CD8-positive, alpha-beta memory T cell (primary cell): ENCODE results near the gene ERFE. TPM values are rescaled to one million over a fixed set of nuclear protein-coding genes. Genes with fewer than 3 reads are reported as not detected.

ENCODE experiments used
- CTCF ChIA-PET: fragments of 350-600 bp; sonication (Branson Sonifier 250); formaldehyde crosslinking; loops from one replicate; lab custom pipeline; 2021; ENCODE audit warnings: antibody characterized with exemption; lab: Charles Lee
- POLR2A ChIA-PET: fragments of 350-600 bp; sonication (Branson Sonifier 250); formaldehyde crosslinking; loops from one replicate; lab custom pipeline; 2021; ENCODE audit warnings: antibody characterized with exemption; lab: Charles Lee
- DNase-seq, 5 donors: peaks; one replicate each; pipeline versions ENCODE4 v3.0.0 to v3.0.0-alpha.2; 2020 to 2022; ENCODE audit warnings: mixed read lengths in 1 of 5
- H3K27ac ChIP-seq: one replicate; pipeline ENCODE4 v1.7.0; 2013; ENCODE audit warnings: low read depth, mild to moderate bottlenecking, low read length, moderate library complexity
- H3K27me3 ChIP-seq: 2 replicates; pipeline ENCODE4 v1.7.0; 2013; ENCODE audit warnings: low read length, mild to moderate bottlenecking; ENCODE audit not compliant: insufficient read depth, poor library complexity, severe bottlenecking
- H3K36me3 ChIP-seq: 2 replicates; pipeline ENCODE4 v1.7.0; 2013; ENCODE audit warnings: mild to moderate bottlenecking, low read length, moderate library complexity; ENCODE audit not compliant: insufficient read depth
- H3K4me1 ChIP-seq: 2 replicates; pipeline ENCODE4 v1.7.0; 2013; ENCODE audit warnings: mild to moderate bottlenecking, low read length, moderate library complexity; ENCODE audit not compliant: insufficient read depth
- H3K4me3 ChIP-seq: 2 replicates; pipeline ENCODE4 v1.7.0; 2013; ENCODE audit warnings: mild to moderate bottlenecking, low read length
- H3K9me3 ChIP-seq: 2 replicates; pipeline ENCODE4 v1.7.0; 2013; ENCODE audit warnings: mild to moderate bottlenecking, low read length
- H3K27ac Mint-ChIP-seq, 8 donors: one replicate each; pipeline ENCODE4 v1.8.0; 2020 to 2021; ENCODE audit warnings: mixed read lengths in 8 of 8, mild to moderate bottlenecking in 6 of 8, inconsistent platforms in 3 of 8, moderate library complexity in 3 of 8
- H3K27me3 Mint-ChIP-seq, 2 donors: one replicate each; pipeline ENCODE4 v1.8.0; 2020 to 2021; ENCODE audit warnings: mixed read lengths in 2 of 2, mild to moderate bottlenecking in 1 of 2, moderate library complexity in 1 of 2
- H3K36me3 Mint-ChIP-seq, 3 donors: one replicate each; pipeline ENCODE4 v1.8.0; 2020 to 2021; ENCODE audit warnings: mixed read lengths in 3 of 3, inconsistent platforms in 1 of 3, mild to moderate bottlenecking in 1 of 3
- H3K4me1 Mint-ChIP-seq, 3 donors: one replicate each; pipeline ENCODE4 v1.8.0; 2020 to 2021; ENCODE audit warnings: mixed read lengths in 3 of 3, inconsistent platforms in 1 of 3, mild to moderate bottlenecking in 1 of 3
- H3K4me3 Mint-ChIP-seq, 7 donors: one replicate each; pipeline ENCODE4 v1.8.0; 2020 to 2021; ENCODE audit warnings: mixed read lengths in 7 of 7, mild to moderate bottlenecking in 6 of 7, moderate library complexity in 4 of 7, inconsistent platforms in 2 of 7
- H3K9me3 Mint-ChIP-seq, 5 donors: one replicate each; pipeline ENCODE4 v1.8.0; 2020 to 2022; ENCODE audit warnings: mixed read lengths in 5 of 5, mild to moderate bottlenecking in 3 of 5, moderate library complexity in 2 of 5, inconsistent platforms in 1 of 5
- polyA plus RNA-seq: library from polyadenylated mRNA; unstranded; fragments of 300-500 nt; fragmentation: Illumina TruSeq; gene quantifications from one replicate; pipeline ENCODE4 v1.2.3, GENCODE V29; 2021
- total RNA-seq, 2 experiments: library from RNA; stranded (reverse); gene quantifications; one replicate each; pipeline ENCODE4 v1.2.3, GENCODE V29; 2021

ERFE gene
- total and polyA plus RNA-seq, 3 experiments from 2014 or later: 0.24 TPM; not detected in 2

GRCh38 chr2:238155051-238155760 is 3.6 kb upstream of the ERFE start:
- H3K36me3 Mint-ChIP-seq: no peaks in the 10 kb centered on the region
- ChIA-PET POLR2A (no interaction called here), CTCF (interaction anchor here (1.0 kb wide), 1 partner anchor 108 kb away, joined by 4 read pairs; no protein-coding TSS in a partner anchor)
- no peak overlapping the region for H3K27ac Mint-ChIP-seq
- Histone ChIP-seq H3K36me3 (no peaks in the 10 kb centered on the region), H3K27me3 (no peaks in the 10 kb centered on the region), H3K4me1 (peaks cover 9% of the 10 kb centered on the region), H3K4me3 (no peak overlapping the region), H3K9me3 (no peaks in the 10 kb centered on the region), H3K27ac (no peak overlapping the region)
- H3K9me3 Mint-ChIP-seq: peaks cover 0 to 2% (median 0%) of the 10 kb centered on the region in 5 donors
- peaks cover 5 to 10% (median 7%) of the 10 kb centered on the region in 3 donors for H3K4me1 Mint-ChIP-seq
- H3K27me3 Mint-ChIP-seq: peaks cover 7 to 11% of the 10 kb centered on the region in 2 donors
- DNase-seq: no peak
- H3K4me3 Mint-ChIP-seq: no peak overlapping the region

DNA sequence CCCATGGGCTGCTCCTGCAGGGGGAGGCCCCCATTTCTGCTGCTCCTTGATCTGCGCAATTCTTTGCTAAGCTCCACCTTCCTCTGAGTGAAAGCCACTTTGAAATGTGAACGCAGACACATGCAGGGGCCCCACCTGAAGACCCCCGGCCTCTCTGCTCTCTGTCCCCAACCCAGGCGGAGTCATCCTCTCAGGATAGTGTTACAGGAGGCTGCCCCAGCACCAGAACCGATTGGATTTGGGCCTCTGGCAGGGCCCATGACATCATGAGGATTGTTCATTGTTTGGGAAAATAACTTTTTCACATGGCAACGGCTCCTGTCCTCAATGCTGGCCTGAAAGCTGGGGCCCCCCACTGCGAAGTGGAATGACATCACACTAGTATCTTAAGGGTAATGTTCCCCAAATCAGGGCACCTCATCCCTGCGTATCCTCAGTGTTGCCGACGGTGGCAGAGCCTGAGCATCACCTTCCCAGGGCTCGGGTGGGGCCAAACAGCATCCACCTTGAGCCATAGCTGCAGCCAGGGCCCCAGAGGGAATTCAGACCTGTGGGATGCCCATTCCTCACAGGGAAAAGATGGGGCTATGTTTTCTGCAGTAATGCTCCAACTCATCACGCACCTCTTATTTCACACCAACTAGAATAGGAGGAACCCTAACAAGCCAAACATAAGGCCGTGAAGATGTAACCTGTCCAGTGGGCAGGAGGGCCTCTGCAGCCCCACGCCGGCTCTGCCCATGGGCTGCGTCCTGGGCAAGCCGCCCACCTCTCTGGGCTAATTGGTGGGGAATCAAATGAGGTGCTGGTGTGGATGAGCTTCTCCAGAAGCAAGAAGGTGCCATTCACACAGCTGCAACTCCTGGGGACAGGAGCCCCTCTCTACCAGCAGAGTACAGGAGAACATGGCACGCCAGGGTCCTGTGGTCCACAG is 2.7 kb upstream of the ERFE start:
- H3K27me3 Mint-ChIP-seq: peaks cover 7 to 18% of the 10 kb centered on the region in 2 donors
- H3K4me3 Mint-ChIP-seq: no peak overlapping the region
- H3K27ac ChIP-seq: no peak overlapping the region
- H3K9me3 ChIP-seq: no peaks in the 10 kb centered on the region
- ChIA-PET CTCF (interaction anchor here (1.0 kb wide), 1 partner anchor 107 kb away, joined by 4 read pairs; no protein-coding TSS in a partner anchor), POLR2A (no interaction called here)
- DNase-seq: no peak
- peaks cover 0 to 2% (median 0%) of the 10 kb centered on the region in 5 donors for H3K9me3 Mint-ChIP-seq
- no peaks in the 10 kb centered on the region for H3K36me3 Mint-ChIP-seq
- H3K4me1 Mint-ChIP-seq: peaks cover 7 to 16% (median 9%) of the 10 kb centered on the region in 3 donors
- no peak overlapping the region for H3K27ac Mint-ChIP-seq
- H3K27me3 ChIP-seq: no peaks in the 10 kb centered on the region
- H3K4me3 ChIP-seq: no peak overlapping the region
- H3K4me1 ChIP-seq: peaks cover 9% of the 10 kb centered on the region
- H3K36me3 ChIP-seq: no peaks in the 10 kb centered on the region

- no peak overlapping the region for H3K27ac Mint-ChIP-seq
- H3K4me3 ChIP-seq: no peak overlapping the region
- H3K4me1 Mint-ChIP-seq: peaks cover 7 to 16% (median 9%) of the 10 kb centered on the region in 3 donors
- POLR2A ChIA-PET: no interaction called here
- peaks cover 7 to 18% of the 10 kb centered on the region in 2 donors for H3K27me3 Mint-ChIP-seq
- CTCF ChIA-PET: no interaction called here
- no peaks in the 10 kb centered on the region for H3K36me3 Mint-ChIP-seq
- H3K9me3 ChIP-seq: no peaks in the 10 kb centered on the region
- H3K4me3 Mint-ChIP-seq: peak overlapping the region in 2 of 7 donors; percentile 8 to 68
- no peak overlapping the region for H3K27ac ChIP-seq
- H3K9me3 Mint-ChIP-seq: peaks cover 0 to 2% (median 0%) of the 10 kb centered on the region in 5 donors
- H3K4me1 ChIP-seq: peaks cover 9% of the 10 kb centered on the region
- peak in 1 of 5 donors; percentile 36 for DNase-seq
- no peaks in the 10 kb centered on the region for H3K27me3 ChIP-seq
- no peaks in the 10 kb centered on the region for H3K36me3 ChIP-seq
These were observed 1.2 kb upstream of the ERFE start for GRCh38 chr2:238157506-238158017.

- Histone ChIP-seq H3K4me3 (no peak overlapping the region), H3K36me3 (no peaks in the 10 kb centered on the region), H3K27ac (no peak overlapping the region), H3K27me3 (no peaks in the 10 kb centered on the region), H3K9me3 (no peaks in the 10 kb centered on the region), H3K4me1 (peaks cover 9% of the 10 kb centered on the region)
- ChIA-PET POLR2A (no interaction called here), CTCF (no interaction called here)
- peaks cover 7 to 17% (median 9%) of the 10 kb centered on the region in 3 donors for H3K4me1 Mint-ChIP-seq
- DNase-seq: peak in 1 of 5 donors; percentile 43
- H3K9me3 Mint-ChIP-seq: peaks cover 0 to 2% (median 0%) of the 10 kb centered on the region in 5 donors
- peak overlapping the region in 1 of 7 donors; percentile 68 for H3K4me3 Mint-ChIP-seq
- no peak overlapping the region for H3K27ac Mint-ChIP-seq
- H3K27me3 Mint-ChIP-seq: peaks cover 7 to 18% of the 10 kb centered on the region in 2 donors
- no peaks in the 10 kb centered on the region for H3K36me3 Mint-ChIP-seq
These were observed 707 bp upstream of the ERFE start for GRCh38 chr2:238158018-238158508.

- Histone ChIP-seq H3K27ac (no peak overlapping the region), H3K27me3 (no peaks in the 10 kb centered on the region), H3K4me3 (no peak overlapping the region), H3K4me1 (peaks cover 9% of the 10 kb centered on the region), H3K9me3 (no peaks in the 10 kb centered on the region), H3K36me3 (no peaks in the 10 kb centered on the region)
- no peaks in the 10 kb centered on the region for H3K36me3 Mint-ChIP-seq
- H3K9me3 Mint-ChIP-seq: peaks cover 0 to under 1% (median 0%) of the 10 kb centered on the region in 5 donors
- H3K27me3 Mint-ChIP-seq: peaks cover 7 to 18% of the 10 kb centered on the region in 2 donors
- H3K4me1 Mint-ChIP-seq: peaks cover 7 to 19% (median 9%) of the 10 kb centered on the region in 3 donors
- POLR2A ChIA-PET: no interaction called here
- H3K27ac Mint-ChIP-seq: no peak overlapping the region
- peak in 2 of 5 donors; percentile 21 to 43 for DNase-seq
- CTCF ChIA-PET: interaction anchor here (0.6 kb wide), 1 partner anchor 96 kb away, joined by 3 read pairs; no protein-coding TSS in a partner anchor
- H3K4me3 Mint-ChIP-seq: peak overlapping the region; percentile 34 to 77 (median 71)
These were observed 335 bp downstream of the ERFE start for GRCh38 chr2:238159071-238159539.

GRCh38 chr2:238159661-238160205 is 963 bp downstream of the ERFE start:
- Mint-ChIP-seq H3K36me3 (no peaks in the 10 kb centered on the region), H3K9me3 (no peaks in the 10 kb centered on the region), H3K27me3 (peaks cover 9 to 18% of the 10 kb centered on the region in 2 donors), H3K4me3 (peak overlapping the region; percentile 34 to 77 (median 71)), H3K4me1 (peaks cover 7 to 22% (median 9%) of the 10 kb centered on the region in 3 donors), H3K27ac (no peak overlapping the region)
- Histone ChIP-seq H3K9me3 (no peaks in the 10 kb centered on the region), H3K36me3 (no peaks in the 10 kb centered on the region), H3K27ac (no peak overlapping the region), H3K4me1 (peaks cover 9% of the 10 kb centered on the region), H3K4me3 (no peak overlapping the region), H3K27me3 (no peaks in the 10 kb centered on the region)
- ChIA-PET POLR2A (no interaction called here), CTCF (no interaction called here)
- DNase-seq: peak in 1 of 5 donors; percentile 43
